NCI-H82 treated with DMSO at 0.1 percent for 48 hours (cell line): ENCODE data around the gene SYNE2.
A peak's percentile ranks its signal among the peaks of the same experiment; 100 is the strongest.
"Not testable (repeated sequence)": the region's sequence is repeated elsewhere in the genome, so short reads cannot be mapped to it uniquely, and the experiment has no call there.

Experiments
- DNase-seq: peaks from one replicate; lab custom pipeline; 2025; ENCODE audit not compliant: unreplicated experiment; lab: John Stamatoyannopoulos, UW

The SYNE2 gene

GRCh38 chr14:64186231-64187129 lies 333.7 kb downstream of the SYNE2 start:
- DNase-seq: peak; percentile 65

- no peak for DNase-seq
These were observed 334.5 kb downstream of the SYNE2 start for GRCh38 chr14:64187331-64187730.

- DNase-seq: no peak
These were observed 338.2 kb downstream of the SYNE2 start for GRCh38 chr14:64190974-64191502.

GRCh38 chr14:64191756-64192155 lies 339.0 kb downstream of the SYNE2 start:
- no peak for DNase-seq

- DNase-seq: no peak
These were observed 341.0 kb downstream of the SYNE2 start for GRCh38 chr14:64193821-64194220.

- no peak for DNase-seq
These were observed 341.6 kb downstream of the SYNE2 start for GRCh38 chr14:64194404-64194803.

- DNase-seq: no peak
These were observed 342.4 kb downstream of the SYNE2 start for GRCh38 chr14:64195199-64195598.

- no peak for DNase-seq
These were observed 343.3 kb downstream of the SYNE2 start for GRCh38 chr14:64196056-64196455.

GRCh38 chr14:64196814-64197411 lies 344.1 kb downstream of the SYNE2 start:
- peak; percentile 15 for DNase-seq

GRCh38 chr14:64197996-64198395 lies 345.2 kb downstream of the SYNE2 start:
- DNase-seq: no peak

- DNase-seq: no peak
These were observed 345.7 kb downstream of the SYNE2 start for GRCh38 chr14:64198486-64198885.

GRCh38 chr14:64200170-64200569 lies 347.4 kb downstream of the SYNE2 start:
- no peak for DNase-seq

GRCh38 chr14:64201296-64201695 lies 348.5 kb downstream of the SYNE2 start:
- no peak for DNase-seq

- no peak for DNase-seq
These were observed 349.2 kb downstream of the SYNE2 start for GRCh38 chr14:64201921-64202545.

- no peak for DNase-seq
These were observed 349.9 kb downstream of the SYNE2 start for GRCh38 chr14:64202716-64203115.

- DNase-seq: no peak
These were observed 350.7 kb downstream of the SYNE2 start for GRCh38 chr14:64203366-64204006.

GRCh38 chr14:64208261-64208660 lies 355.5 kb downstream of the SYNE2 start:
- DNase-seq: no peak

GRCh38 chr14:64208981-64209380 lies 356.2 kb downstream of the SYNE2 start:
- DNase-seq: no peak

- no peak for DNase-seq
These were observed 356.8 kb downstream of the SYNE2 start for GRCh38 chr14:64209444-64210131.

- DNase-seq: no peak
These were observed 357.4 kb downstream of the SYNE2 start for GRCh38 chr14:64210216-64210615.

GRCh38 chr14:64210912-64211311 lies 358.1 kb downstream of the SYNE2 start:
- not testable (repeated sequence) for DNase-seq
